T-helper 1 cell treated with Interleukin-12 subunit alpha and Interleukin-12 subunit beta and Interleukin-4 antibody, amounts not matched to agents 30 ng/mL and 1 ng/mL, for 36 hours (primary cell): ENCODE data around the gene BTBD2. TPM values are rescaled to one million over a fixed set of nuclear protein-coding genes. Genes with fewer than 3 reads are reported as not detected.
"Not testable (repeated sequence)": the region's sequence is repeated elsewhere in the genome, so short reads cannot be mapped to it uniquely, and the experiment has no call there.

Source experiments
- intact Hi-C: fragments of 100-400 bp; cut with micrococcal nuclease; formaldehyde crosslinking; loops from one replicate; pipeline ENCODE4 v1.15.1; 2024
- total RNA-seq: library from RNA; stranded (reverse); gene quantifications from 2 replicates; pipeline ENCODE4 v1.2.3, GENCODE V29; 2022

BTBD2 gene
- total RNA-seq, 1 donor from 2014 or later: 44.9 TPM

- intact Hi-C loops: no loop called here
Measured at GRCh38 chr19:2016041-2016807, 710 bp upstream of the BTBD2 start.

DNA sequence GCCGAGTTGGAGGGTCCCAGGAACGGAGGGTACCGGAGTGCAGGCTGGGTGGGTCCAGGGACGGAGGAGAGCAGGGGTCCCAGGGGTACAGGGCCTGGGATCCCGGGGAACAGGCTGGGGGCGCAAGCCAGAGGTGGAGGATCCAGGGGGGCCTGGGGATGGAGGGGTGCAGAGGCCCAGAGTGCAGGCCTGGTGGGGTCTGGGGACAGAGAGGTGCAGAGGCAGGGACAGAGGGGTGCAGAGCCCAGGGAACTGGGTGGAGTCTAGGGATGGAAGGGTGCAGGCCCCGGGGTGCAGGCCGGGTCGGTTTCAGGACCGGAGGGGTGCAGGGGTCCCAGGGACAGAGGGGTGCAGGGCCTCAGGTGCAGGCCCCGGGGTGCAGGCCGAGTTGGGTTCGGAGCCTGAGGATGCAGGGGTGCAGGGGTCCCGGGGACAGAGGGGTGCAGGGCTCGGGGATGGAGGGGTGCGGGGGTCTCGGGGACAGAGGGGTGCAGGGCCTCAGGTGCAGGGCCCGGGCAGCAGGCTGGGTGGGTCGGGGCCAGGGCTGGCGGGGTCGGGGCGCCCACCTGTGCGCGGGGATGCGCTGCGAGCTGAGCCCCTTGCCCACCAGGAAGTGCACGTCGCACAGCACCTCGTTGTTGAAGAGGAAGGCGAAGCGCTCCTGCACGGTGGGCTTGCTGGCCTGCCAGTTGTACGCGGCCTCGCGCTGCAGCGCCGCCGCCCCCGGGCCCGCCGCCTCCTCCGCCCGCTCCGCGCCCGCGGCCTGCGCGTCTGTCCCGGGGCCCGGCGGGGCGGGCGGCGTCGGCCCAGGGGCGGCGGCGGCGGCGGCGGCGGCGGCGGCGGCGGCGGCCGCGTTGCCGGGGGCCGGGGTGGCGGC, 545 bp downstream of the BTBD2 start:
- intact Hi-C loops: no loop called here

- intact Hi-C loops: no loop called here
Measured at GRCh38 chr19:2014131-2014571, 1.4 kb downstream of the BTBD2 start.

- intact Hi-C loops: no loop called here
Measured at GRCh38 chr19:2013683-2013961, 1.9 kb downstream of the BTBD2 start.

GRCh38 chr19:2012941-2013682, 2.4 kb downstream of the BTBD2 start:
- intact Hi-C loops: no loop called here

DNA sequence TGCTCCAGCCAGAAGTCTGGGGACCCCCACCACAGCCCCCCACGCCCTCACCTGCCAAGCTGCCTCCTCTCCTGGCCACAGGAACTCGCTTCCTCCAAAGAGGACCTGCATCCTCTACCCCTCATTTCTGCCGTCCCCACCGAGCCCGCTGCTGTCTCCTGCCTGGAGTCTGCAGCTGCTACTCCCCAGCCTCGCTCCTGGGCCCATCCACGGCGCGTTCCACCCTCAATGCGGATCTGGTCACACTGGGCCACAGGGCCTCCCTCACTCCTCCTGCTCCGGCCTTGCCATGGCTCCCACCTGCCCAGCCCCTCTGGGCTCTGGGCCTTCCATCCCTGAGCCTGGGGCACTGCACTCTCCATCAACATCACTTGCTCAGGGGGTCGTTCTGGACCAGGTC, 4.3 kb downstream of the BTBD2 start:
- intact Hi-C loops: no loop called here

- intact Hi-C loops: no loop called here
Measured at GRCh38 chr19:2010135-2010668, 5.3 kb downstream of the BTBD2 start.

DNA sequence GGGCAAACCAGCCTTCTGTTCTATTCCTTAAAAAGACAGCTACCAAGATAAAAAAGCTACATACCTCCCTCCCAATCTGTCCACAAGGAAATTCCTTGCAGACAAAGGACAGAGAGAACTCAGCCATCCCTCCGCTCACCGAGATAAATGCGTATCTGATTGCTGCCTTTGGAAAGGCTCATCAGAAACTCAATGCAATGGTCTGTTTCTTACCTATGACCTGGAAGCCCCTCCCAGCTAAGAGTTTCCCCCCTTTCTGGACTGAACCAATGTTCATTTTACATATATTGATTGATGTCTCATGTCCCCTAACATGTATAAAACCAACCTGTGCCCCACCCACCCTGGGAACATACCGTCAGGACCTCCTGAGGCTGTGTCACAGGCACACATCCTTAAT, 11.6 kb downstream of the BTBD2 start:
- intact Hi-C loops: no loop called here

- intact Hi-C loops: no loop called here
Measured at GRCh38 chr19:1999856-2000515, 15.5 kb downstream of the BTBD2 start.

DNA sequence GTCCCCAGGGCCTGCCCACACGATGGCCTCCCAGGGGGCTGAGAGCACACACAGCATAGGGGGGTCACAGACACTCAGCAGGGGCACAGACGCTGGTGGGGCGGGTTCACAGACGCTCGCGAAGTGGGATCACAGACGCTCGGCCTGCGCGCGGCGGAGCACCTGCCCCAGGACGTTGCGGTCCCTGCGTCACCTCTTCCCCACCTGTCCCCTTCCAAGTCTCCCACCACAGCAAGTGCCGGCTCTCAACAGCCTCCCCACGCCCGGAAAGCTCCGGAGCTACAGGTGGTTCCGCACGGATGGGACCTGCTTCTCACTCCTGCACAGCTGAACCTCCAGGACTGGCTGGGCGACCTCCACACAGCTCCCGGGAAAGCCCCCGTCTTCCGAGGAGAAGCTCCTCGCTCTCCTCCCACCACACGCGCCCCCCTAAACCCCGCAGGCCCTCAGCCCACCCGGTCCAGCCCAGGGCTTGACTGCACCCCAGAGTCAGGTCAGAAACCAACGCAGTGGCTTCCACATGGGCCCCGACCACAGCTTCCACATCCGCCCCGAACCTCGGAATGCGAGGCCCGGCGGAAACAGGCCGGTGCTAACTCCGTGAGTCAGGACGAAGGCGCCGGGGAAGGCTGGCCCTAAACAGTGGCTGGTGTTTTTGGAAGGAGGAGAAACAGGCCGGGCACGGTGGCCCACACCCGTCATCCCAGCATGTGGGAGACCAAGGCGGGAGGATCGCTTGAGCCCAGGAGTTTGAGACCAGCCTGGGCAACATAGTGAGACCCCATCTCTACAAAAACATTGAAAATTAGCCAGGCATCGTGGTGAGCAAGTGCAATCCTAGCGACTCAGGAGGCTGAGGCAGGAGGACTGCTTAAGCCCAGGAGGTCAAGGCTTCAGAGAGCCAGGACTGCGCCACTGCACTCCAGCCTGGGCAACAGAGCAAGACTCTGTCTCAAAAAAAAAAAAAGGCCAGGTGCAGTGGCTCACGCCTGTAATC, 16.5 kb downstream of the BTBD2 start:
- intact Hi-C loops: no loop called here

GRCh38 chr19:1997353-1998233, 17.9 kb downstream of the BTBD2 start:
- intact Hi-C loops: no loop called here

DNA sequence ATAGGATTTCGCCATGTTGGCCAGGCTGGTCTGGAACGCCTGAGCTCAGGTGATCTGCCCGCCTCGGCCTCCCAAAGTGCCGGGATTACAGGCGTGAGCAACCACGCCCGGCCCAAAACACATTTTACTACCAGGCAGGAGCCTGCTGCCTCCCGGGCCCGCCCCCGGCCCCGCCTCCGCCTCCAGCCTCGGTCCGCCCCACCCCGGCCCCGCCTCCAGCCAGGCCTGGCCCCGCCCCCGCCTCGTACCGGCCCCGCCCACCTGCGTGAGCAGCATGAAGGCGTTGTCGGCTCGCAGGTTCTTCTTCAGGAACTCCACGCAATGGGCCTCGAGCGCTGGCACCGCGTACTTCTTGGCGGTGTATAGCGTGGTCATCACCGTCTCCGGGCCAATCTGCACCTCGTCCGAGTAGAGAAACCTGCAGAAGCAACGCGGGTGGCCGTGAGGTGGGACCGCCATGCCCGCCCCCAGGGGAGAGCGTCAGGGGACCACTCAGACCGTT, 22.7 kb downstream of the BTBD2 start:
- intact Hi-C loops: no loop called here

DNA sequence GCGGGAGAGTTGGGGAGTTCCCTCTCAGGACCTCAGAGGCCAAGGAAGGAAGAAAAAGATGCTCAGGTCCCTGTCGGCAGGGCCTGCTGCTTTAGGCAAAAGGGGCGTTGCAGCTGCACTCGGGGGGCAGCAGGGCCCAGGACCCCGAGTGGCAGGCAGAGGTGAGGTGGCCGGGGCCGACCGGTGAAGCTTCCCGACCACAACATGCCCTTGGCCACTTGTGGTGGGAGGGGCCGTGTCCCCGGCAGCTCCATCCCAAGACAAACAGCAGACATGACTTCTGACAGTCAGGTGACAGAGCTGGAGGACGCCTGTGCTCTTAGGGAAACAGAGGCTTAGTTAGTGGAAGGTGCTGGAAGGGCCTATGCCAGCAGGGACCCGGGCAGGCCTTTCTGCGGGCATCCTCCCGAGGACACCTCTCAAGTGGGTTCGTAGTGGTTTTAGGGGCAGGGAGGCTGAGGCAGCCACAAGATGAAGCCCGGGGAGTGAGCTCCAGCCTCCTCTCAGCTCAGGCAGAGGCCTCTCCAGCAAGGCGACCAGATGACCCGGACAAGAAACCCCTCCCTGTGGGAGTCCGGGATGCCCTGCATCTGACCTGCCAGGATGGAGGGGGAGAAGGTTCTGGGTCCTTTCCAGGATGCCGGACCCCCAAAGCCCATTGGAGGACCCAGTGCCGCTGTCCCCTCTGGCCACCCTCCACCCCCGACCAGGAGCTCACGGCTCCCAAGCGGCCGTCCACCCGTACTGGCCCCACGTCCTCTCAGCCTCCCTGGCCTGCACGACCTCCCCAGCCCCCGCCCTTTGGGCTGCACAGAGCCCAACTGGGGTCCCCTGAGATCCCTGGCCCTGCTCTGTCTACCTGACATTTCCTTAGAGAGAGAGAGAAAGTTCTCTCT, 24.2 kb downstream of the BTBD2 start:
- intact Hi-C loops: no loop called here

GRCh38 chr19:1990230-1991017, 25.1 kb downstream of the BTBD2 start:
- intact Hi-C loops: no loop called here

- intact Hi-C loops: no loop called here
Measured at GRCh38 chr19:1989513-1990229, 25.8 kb downstream of the BTBD2 start.

DNA sequence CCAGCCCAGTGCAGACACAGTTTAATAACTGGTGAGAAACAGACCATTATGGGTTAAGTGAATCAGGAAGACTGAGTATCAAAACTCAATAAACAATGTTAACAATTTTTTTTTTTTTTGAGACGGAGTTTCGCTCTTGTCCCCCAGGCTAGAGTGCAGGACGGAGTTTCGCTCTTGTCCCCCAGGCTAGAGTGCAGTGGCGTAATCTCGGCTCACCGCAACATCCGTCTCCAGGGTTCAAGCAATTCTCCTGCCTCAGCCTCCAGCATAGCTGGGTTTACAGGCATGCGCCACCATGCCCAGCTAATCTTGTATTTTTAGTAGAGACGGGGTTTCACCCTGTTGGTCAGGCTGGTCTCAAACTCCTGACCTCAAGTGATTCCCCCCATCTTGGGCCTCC, 27.1 kb downstream of the BTBD2 start:
- intact Hi-C loops: not testable (repeated sequence)
